K562 (cell line): ENCODE results near the gene PLEKHH3. TPM values are rescaled to one million over a fixed set of nuclear protein-coding genes. Genes with fewer than 3 reads are reported as not detected.
A peak's percentile ranks its signal among the peaks of the same experiment; 100 is the strongest.

ENCODE experiments used
- CCNT2 ChIP-seq: IDR thresholded peaks from 2 replicates; pipeline ENCODE4 v1.6.1; 2011; ENCODE audit warnings: borderline replicate concordance, low read depth, mild to moderate bottlenecking, moderate library complexity, mixed read lengths, low read length; ENCODE audit not compliant: insufficient read length; ENCODE audit errors: extremely low read depth
- HDAC1 ChIP-seq, 2 experiments: fragments of 450-650 bp; IDR thresholded peaks; 2 replicates each; pipeline ENCODE4 v1.6.1; 2016 to 2017; ENCODE audit warnings: inconsistent platforms in 1 of 2, mild to moderate bottlenecking in 1 of 2, moderate library complexity in 1 of 2
- HNRNPL ChIP-seq: fragments of 200-400 bp; formaldehyde crosslinking; IDR thresholded peaks from 2 replicates; pipeline ENCODE4 v1.6.1; 2017; ENCODE audit warnings: low read depth, mild to moderate bottlenecking, low read length
- MED1 ChIP-seq: sonication (generic); formaldehyde crosslinking; IDR thresholded peaks from 2 replicates; pipeline ENCODE4 v1.8.1; 2023; ENCODE audit warnings: missing genetic modification reagents, borderline replicate concordance
- MEIS2 ChIP-seq: fragments of 450-650 bp; IDR thresholded peaks from 2 replicates; pipeline ENCODE4 v1.6.1; 2014; ENCODE audit warnings: mild to moderate bottlenecking; ENCODE audit not compliant: partially characterized antibody
- MTA2 ChIP-seq: fragments of 450-650 bp; IDR thresholded peaks from 2 replicates; pipeline ENCODE4 v1.6.1; 2016; ENCODE audit warnings: low read depth
- NCOA1 ChIP-seq: fragments of 450-650 bp; IDR thresholded peaks from 2 replicates; pipeline ENCODE4 v1.6.1; 2016; ENCODE audit warnings: low read depth
- PHB2 ChIP-seq: fragments of 450-650 bp; IDR thresholded peaks from 2 replicates; pipeline ENCODE4 v1.6.1; 2017; ENCODE audit warnings: low read depth
- PTTG1 ChIP-seq: fragments of 450-650 bp; IDR thresholded peaks from 2 replicates; pipeline ENCODE4 v1.6.1; 2016; ENCODE audit warnings: low read depth, mild to moderate bottlenecking, missing genetic modification characterization, missing compliant biosample characterization
- RBM17 ChIP-seq: fragments of 200-400 bp; formaldehyde crosslinking; IDR thresholded peaks from 2 replicates; pipeline ENCODE4 v1.6.1; 2017; ENCODE audit warnings: low read depth, mild to moderate bottlenecking, low read length, borderline replicate concordance
- TAF15 ChIP-seq: fragments of 200-400 bp; formaldehyde crosslinking; IDR thresholded peaks from 2 replicates; pipeline ENCODE4 v1.6.1; 2017; ENCODE audit warnings: mild to moderate bottlenecking, low read depth, low read length, moderate library complexity
- polyA plus RNA-seq, 8 experiments: library from polyadenylated mRNA; depleted of rRNA in 4 of 8; stranded (reverse) in 5 of 8; unstranded in 3 of 8; fragments of >200 nt; fragmentation: Nextera tagmentation in 2 of 8; fragmentation: Illumina TruSeq in 1 of 8; extraction: Ambion mirVana in 2 of 8; extraction: Trizol in 1 of 8; gene quantifications; 2 replicates each; pipeline versions ENCODE4 v1.2.1 to v1.2.3, GENCODE V29; 2011 to 2014; ENCODE audit warnings: inconsistent platforms in 1 of 8, missing spikeins in 1 of 8
- total RNA-seq, 7 experiments: library from RNA; depleted of rRNA in 6 of 7; stranded (reverse); fragments of >200 nt in 6 of 7; fragmentation: Illumina TruSeq in 2 of 7; extraction: Trizol in 2 of 7; gene quantifications; 2 replicates each; pipeline versions ENCODE4 v1.2.1 to v1.2.3, GENCODE V29; 2011 to 2021; ENCODE audit warnings: low replicate concordance in 1 of 7
- TF ChIP-seq, protein P1 (sequence below): fragments of 450-650 bp; IDR thresholded peaks from 2 replicates; pipeline ENCODE4 v1.6.1; 2016; ENCODE audit warnings: mild to moderate bottlenecking, moderate library complexity
- TF ChIP-seq, protein P2 (sequence below): fragments of 150-350 bp; IDR thresholded peaks from 2 replicates; pipeline ENCODE4 v1.6.1; 2014; ENCODE audit warnings: low read depth, mild to moderate bottlenecking, low read length, borderline replicate concordance

The PLEKHH3 gene
- total and polyA plus RNA-seq, 9 of the 15 experiments (the other 6 are each of a cell fraction or from before 2014, with no cell fraction given): 0.58 to 34.5 (median 5.0) TPM

GRCh38 chr17:42629411-42630009 lies 47.3 kb downstream of the PLEKHH3 start (continued):
- TF ChIP-seq, protein P1, sequence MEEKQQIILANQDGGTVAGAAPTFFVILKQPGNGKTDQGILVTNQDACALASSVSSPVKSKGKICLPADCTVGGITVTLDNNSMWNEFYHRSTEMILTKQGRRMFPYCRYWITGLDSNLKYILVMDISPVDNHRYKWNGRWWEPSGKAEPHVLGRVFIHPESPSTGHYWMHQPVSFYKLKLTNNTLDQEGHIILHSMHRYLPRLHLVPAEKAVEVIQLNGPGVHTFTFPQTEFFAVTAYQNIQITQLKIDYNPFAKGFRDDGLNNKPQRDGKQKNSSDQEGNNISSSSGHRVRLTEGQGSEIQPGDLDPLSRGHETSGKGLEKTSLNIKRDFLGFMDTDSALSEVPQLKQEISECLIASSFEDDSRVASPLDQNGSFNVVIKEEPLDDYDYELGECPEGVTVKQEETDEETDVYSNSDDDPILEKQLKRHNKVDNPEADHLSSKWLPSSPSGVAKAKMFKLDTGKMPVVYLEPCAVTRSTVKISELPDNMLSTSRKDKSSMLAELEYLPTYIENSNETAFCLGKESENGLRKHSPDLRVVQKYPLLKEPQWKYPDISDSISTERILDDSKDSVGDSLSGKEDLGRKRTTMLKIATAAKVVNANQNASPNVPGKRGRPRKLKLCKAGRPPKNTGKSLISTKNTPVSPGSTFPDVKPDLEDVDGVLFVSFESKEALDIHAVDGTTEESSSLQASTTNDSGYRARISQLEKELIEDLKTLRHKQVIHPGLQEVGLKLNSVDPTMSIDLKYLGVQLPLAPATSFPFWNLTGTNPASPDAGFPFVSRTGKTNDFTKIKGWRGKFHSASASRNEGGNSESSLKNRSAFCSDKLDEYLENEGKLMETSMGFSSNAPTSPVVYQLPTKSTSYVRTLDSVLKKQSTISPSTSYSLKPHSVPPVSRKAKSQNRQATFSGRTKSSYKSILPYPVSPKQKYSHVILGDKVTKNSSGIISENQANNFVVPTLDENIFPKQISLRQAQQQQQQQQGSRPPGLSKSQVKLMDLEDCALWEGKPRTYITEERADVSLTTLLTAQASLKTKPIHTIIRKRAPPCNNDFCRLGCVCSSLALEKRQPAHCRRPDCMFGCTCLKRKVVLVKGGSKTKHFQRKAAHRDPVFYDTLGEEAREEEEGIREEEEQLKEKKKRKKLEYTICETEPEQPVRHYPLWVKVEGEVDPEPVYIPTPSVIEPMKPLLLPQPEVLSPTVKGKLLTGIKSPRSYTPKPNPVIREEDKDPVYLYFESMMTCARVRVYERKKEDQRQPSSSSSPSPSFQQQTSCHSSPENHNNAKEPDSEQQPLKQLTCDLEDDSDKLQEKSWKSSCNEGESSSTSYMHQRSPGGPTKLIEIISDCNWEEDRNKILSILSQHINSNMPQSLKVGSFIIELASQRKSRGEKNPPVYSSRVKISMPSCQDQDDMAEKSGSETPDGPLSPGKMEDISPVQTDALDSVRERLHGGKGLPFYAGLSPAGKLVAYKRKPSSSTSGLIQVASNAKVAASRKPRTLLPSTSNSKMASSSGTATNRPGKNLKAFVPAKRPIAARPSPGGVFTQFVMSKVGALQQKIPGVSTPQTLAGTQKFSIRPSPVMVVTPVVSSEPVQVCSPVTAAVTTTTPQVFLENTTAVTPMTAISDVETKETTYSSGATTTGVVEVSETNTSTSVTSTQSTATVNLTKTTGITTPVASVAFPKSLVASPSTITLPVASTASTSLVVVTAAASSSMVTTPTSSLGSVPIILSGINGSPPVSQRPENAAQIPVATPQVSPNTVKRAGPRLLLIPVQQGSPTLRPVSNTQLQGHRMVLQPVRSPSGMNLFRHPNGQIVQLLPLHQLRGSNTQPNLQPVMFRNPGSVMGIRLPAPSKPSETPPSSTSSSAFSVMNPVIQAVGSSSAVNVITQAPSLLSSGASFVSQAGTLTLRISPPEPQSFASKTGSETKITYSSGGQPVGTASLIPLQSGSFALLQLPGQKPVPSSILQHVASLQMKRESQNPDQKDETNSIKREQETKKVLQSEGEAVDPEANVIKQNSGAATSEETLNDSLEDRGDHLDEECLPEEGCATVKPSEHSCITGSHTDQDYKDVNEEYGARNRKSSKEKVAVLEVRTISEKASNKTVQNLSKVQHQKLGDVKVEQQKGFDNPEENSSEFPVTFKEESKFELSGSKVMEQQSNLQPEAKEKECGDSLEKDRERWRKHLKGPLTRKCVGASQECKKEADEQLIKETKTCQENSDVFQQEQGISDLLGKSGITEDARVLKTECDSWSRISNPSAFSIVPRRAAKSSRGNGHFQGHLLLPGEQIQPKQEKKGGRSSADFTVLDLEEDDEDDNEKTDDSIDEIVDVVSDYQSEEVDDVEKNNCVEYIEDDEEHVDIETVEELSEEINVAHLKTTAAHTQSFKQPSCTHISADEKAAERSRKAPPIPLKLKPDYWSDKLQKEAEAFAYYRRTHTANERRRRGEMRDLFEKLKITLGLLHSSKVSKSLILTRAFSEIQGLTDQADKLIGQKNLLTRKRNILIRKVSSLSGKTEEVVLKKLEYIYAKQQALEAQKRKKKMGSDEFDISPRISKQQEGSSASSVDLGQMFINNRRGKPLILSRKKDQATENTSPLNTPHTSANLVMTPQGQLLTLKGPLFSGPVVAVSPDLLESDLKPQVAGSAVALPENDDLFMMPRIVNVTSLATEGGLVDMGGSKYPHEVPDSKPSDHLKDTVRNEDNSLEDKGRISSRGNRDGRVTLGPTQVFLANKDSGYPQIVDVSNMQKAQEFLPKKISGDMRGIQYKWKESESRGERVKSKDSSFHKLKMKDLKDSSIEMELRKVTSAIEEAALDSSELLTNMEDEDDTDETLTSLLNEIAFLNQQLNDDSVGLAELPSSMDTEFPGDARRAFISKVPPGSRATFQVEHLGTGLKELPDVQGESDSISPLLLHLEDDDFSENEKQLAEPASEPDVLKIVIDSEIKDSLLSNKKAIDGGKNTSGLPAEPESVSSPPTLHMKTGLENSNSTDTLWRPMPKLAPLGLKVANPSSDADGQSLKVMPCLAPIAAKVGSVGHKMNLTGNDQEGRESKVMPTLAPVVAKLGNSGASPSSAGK: no peak
- TF ChIP-seq CCNT2 (peak; percentile 37), HNRNPL (no peak), PTTG1 (tag) (no peak), HDAC1 (IDR thresholded peaks at IDR 0.05) (peak in 1 of 2 experiments; percentile 61; a peak in 2 of 4 replicates), NCOA1 (no peak; the same call in 1 of the 2 replicates), TAF15 (no peak), MED1 (CRISPR knock-in tag) (no peak), MEIS2 (peak; percentile 5), PHB2 (peak; percentile 63), RBM17 (no peak), MTA2 (peak; percentile 83)
- TF ChIP-seq, protein P2, sequence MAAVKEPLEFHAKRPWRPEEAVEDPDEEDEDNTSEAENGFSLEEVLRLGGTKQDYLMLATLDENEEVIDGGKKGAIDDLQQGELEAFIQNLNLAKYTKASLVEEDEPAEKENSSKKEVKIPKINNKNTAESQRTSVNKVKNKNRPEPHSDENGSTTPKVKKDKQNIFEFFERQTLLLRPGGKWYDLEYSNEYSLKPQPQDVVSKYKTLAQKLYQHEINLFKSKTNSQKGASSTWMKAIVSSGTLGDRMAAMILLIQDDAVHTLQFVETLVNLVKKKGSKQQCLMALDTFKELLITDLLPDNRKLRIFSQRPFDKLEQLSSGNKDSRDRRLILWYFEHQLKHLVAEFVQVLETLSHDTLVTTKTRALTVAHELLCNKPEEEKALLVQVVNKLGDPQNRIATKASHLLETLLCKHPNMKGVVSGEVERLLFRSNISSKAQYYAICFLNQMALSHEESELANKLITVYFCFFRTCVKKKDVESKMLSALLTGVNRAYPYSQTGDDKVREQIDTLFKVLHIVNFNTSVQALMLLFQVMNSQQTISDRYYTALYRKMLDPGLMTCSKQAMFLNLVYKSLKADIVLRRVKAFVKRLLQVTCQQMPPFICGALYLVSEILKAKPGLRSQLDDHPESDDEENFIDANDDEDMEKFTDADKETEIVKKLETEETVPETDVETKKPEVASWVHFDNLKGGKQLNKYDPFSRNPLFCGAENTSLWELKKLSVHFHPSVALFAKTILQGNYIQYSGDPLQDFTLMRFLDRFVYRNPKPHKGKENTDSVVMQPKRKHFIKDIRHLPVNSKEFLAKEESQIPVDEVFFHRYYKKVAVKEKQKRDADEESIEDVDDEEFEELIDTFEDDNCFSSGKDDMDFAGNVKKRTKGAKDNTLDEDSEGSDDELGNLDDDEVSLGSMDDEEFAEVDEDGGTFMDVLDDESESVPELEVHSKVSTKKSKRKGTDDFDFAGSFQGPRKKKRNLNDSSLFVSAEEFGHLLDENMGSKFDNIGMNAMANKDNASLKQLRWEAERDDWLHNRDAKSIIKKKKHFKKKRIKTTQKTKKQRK: no peak
